Stimulated activated CD8-positive, alpha-beta memory T cell treated with anti-CD3 and anti-CD28 coated beads, Interleukin-7, amount 100 ng/mL, for 48 hours (primary cell): ENCODE data around the gene TSSK2.

Experiments
- DNase-seq, 2 donors: peaks; one replicate each; pipeline ENCODE4 v3.0.0-alpha.2; 2020; ENCODE audit warnings: low read depth in 1 of 2; ENCODE audit errors: extremely low read depth in 1 of 2

The TSSK2 gene

DNA sequence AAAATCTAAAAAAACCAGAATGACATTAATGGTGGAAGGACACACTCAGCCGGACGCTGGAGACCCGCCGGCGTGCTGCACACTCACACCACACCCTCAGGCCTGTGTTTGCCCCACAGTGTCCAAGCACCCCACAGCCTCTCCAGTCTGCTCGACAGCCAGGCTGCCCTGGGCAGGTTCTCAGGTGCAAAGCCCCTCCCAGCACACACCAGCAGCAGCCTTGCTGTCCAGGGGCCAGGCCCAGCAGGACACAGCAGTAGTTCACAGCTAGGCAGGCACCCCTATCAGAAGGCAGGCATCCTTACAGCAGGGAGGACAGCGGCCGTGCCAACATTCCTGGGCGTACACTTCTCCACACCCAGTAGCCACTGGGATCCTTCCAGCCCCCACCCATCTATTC is 49.1 kb downstream of the TSSK2 start:
- no peak for DNase-seq

DNA sequence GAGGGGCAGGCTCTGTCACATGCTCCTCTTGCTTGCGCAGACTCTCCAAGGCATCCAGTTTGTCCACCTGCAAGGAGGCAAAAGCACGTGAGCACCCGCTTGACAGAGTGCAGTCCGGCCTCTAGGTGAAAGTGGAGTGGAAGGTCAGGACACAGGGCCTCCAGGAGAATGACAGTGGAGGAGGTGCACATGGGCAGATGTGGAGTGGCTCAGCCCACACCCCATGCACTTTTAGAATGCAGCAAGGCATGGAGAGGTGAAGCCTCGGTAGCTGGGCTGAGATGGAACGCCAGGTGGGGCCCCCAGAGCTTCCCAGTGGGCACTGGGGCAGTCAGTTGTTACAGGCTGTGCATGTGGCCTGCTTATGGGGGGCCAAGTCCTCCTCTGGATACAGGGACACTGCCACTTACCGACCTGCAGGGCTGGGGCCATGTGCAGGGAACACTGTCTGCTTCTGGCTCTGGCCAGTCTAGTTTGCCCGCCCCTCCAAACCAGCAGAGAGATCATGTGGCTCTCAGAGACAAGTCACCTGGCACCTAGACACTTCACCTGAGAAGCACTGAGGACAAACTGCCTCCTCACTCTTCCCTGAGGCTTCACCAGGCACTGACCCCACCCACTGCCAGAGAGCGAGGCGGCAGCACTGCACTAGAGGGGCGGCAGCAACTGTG is 49.8 kb downstream of the TSSK2 start:
- no peak for DNase-seq

DNA sequence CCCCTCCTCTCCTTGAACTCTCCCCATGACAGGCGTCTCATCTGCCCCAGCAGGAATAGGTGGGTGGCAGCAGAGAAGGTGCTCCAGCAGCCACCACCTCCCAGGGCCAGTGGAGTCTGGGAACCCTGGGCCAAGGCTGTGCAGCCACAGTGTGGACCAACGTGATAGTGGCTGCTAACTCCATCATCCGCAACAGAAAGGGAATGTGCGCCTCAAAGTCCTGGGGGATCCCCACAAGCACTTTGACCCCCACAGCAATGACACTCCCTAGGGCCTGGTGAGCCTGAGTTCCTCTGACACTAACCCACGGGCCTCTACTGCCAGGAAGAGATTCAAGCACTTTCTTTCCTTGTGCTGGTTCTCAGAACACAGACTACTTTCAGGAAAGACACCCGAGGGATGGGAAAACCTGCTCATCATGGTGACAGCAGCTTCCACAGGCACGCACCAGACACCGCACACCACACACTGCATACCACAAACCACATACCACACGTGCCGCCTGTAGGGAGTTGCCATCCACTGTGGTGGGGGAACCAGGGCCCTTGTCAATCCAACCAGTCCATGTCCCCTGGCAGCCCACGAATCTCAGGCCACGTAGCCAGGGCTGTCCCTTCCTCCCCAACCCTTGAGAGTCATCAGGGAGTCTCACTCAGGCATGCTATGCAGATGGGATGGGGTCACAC is 50.8 kb downstream of the TSSK2 start:
- no peak for DNase-seq
